Sigmoid colon (tissue), 7 donors: Measurements from ENCODE around the gene ZNF512B. TPM values are rescaled to one million over a fixed set of nuclear protein-coding genes. Genes with fewer than 3 reads are reported as not detected.

Experiments
- DNase-seq: peaks from one replicate; pipeline ENCODE4 v3.0.0-alpha.2; 2019
- H3K27ac ChIP-seq, 4 donors: fragments of 200-600 bp; sonication (generic); one replicate each; pipeline ENCODE4 v1.5.1; 2016 to 2019; ENCODE audit warnings: mild to moderate bottlenecking in 1 of 4
- H3K27me3 ChIP-seq, 3 donors: fragments of 200-600 bp; sonication (generic); one replicate each; pipeline ENCODE4 v1.5.1; 2019; ENCODE audit warnings: mild to moderate bottlenecking in 1 of 3
- H3K36me3 ChIP-seq, 4 donors: fragments of 200-600 bp; sonication (generic); one replicate each; pipeline ENCODE4 v1.5.1; 2016 to 2019
- H3K4me1 ChIP-seq, 4 donors: fragments of 200-600 bp; sonication (generic); one replicate each; pipeline ENCODE4 v1.5.1; 2017 to 2019
- H3K4me3 ChIP-seq, 4 donors: fragments of 200-600 bp; sonication (generic); one replicate each; pipeline ENCODE4 v1.5.1; 2017 to 2019; ENCODE audit warnings: mild to moderate bottlenecking in 2 of 4, moderate library complexity in 1 of 4
- H3K9me3 ChIP-seq, 4 donors: fragments of 200-600 bp in 3 of 4; sonication (generic) in 3 of 4; one replicate each; pipeline versions ENCODE4 v1.5.1 to v1.6.1; 2013 to 2019
- EP300 ChIP-seq, 4 donors: sonication (generic); formaldehyde crosslinking; IDR thresholded peaks; one replicate each; pipeline ENCODE4 v1.6.1; 2017; ENCODE audit warnings: antibody characterized with exemption in 4 of 4
- POLR2A ChIP-seq, 2 donors: fragments of 450-650 bp; IDR thresholded peaks; one replicate each; pipeline ENCODE4 v1.6.1; 2016; ENCODE audit warnings: antibody characterized with exemption in 2 of 2, mild to moderate bottlenecking in 2 of 2, moderate library complexity in 2 of 2
- POLR2AphosphoS5 ChIP-seq, 4 donors: sonication (generic); formaldehyde crosslinking; IDR thresholded peaks; one replicate each; pipeline ENCODE4 v1.6.1; 2017; ENCODE audit warnings: antibody characterized with exemption in 4 of 4
- WGBS, 2 donors: extraction: QIAGEN DNeasy Blood & Tissue Kit; methylation state at CpG; one replicate each; pipeline ENCODE4 v1.1.7; 2013; 5-methylcytosine and 5-hydroxymethylcytosine counted together
- intact Hi-C: fragments of 100-400 bp; cut with DNase I; formaldehyde crosslinking; loops from one replicate; pipeline ENCODE4 v1.15.1; 2023
- polyA plus RNA-seq, 3 donors: library from polyadenylated mRNA; stranded (reverse); fragments of 200-250 nt; gene quantifications; one replicate each; pipeline ENCODE4 v1.2.3, GENCODE V29; 2013
- total RNA-seq, 4 donors: library from RNA; depleted of rRNA; stranded (reverse); fragments of >200 nt; gene quantifications; one replicate each; pipeline ENCODE4 v1.1.0, GENCODE V29; 2016
- TF ChIP-seq, protein P1 (sequence below), 4 experiments: fragments of 450-650 bp in 3 of 4; fragments of 200-600 bp in 1 of 4; IDR thresholded peaks; one replicate each; pipeline ENCODE4 v1.5.1; 2016 to 2019; ENCODE audit warnings: antibody characterized with exemption in 4 of 4, mild to moderate bottlenecking in 3 of 4, moderate library complexity in 2 of 4
- donor health status: healthy with polysubstance abuse.
- donor health status: Bipolar disorder and iron deficiency.
- donor health status: healthy.

ZNF512B gene
- total and polyA plus RNA-seq, 7 donors = 0.23 to 10.8 (median 5.5) TPM

DNA sequence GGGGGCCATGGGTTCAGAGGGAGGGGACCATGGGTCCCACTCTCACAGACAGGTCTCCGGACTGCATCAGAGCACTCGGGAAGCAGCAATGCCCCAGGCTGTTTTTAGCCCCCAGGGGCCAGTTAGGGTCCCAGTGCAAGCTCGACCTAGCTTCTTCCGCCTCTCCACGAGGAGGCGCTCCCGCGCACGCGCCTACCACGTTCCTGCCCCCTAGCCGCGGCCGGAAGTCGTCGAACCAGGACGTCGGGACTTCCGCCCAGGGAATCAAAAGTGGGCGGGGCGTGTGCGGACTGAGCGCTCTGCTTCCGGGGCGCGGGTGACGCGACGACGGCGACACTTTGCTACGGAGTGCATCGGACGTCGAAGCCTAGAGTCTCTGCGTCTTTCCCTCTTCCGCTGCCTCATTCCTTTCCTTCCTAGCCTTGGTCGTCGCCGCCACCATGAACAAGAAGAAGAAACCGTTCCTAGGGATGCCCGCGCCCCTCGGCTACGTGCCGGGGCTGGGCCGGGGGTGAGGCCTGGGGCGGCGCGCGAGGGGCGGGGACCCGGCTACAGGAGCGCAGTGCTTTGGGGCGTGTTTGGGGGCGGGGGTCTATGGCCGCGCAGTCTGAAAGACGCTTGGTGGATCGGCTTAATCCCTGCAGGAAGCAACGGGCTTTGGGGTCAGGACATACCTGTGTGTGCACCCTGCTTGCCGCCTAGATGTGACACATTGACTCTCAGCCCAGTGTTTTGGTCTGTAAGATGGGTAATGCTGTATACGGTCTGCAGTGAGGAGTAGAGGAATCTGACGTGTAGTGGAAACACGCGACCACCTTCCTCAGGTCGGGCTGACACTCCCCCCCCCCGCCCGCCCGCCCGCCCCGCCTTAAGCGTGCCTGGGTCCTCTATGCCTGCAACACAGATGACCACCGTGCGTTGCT, 11.3 kb upstream of the ZNF512B start, which contains the start of gene PRPF6:
TSS of gene PRPF6 (plus strand) at position 327 of the 923 bp plus-strand sequence. CDS start at position 441, 114 bp downstream.
- TF ChIP-seq EP300 (IDR thresholded peaks at IDR 0.05) (peak in 1 of 4 donors; percentile 43), POLR2A (IDR thresholded peaks at IDR 0.05) (peak; percentile 70 to 72), POLR2AphosphoS5 (IDR thresholded peaks at IDR 0.05) (peak; percentile 88 to 96 (median 92))
- TF ChIP-seq, protein P1, sequence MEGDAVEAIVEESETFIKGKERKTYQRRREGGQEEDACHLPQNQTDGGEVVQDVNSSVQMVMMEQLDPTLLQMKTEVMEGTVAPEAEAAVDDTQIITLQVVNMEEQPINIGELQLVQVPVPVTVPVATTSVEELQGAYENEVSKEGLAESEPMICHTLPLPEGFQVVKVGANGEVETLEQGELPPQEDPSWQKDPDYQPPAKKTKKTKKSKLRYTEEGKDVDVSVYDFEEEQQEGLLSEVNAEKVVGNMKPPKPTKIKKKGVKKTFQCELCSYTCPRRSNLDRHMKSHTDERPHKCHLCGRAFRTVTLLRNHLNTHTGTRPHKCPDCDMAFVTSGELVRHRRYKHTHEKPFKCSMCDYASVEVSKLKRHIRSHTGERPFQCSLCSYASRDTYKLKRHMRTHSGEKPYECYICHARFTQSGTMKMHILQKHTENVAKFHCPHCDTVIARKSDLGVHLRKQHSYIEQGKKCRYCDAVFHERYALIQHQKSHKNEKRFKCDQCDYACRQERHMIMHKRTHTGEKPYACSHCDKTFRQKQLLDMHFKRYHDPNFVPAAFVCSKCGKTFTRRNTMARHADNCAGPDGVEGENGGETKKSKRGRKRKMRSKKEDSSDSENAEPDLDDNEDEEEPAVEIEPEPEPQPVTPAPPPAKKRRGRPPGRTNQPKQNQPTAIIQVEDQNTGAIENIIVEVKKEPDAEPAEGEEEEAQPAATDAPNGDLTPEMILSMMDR (IDR thresholded peaks at IDR 0.05) = peak; percentile 69 to 81 (median 78)
- peak; percentile 97 for DNase-seq
- Histone ChIP-seq H3K27ac (peak within 1 kb of the TSS; percentile 80 to 88 (median 85)), H3K4me1 (peaks cover 0 to 45% (median 42%) of the 10 kb centered on the region in 4 donors), H3K36me3 (peaks cover 14 to 26% (median 16%) of the 10 kb centered on the region in 4 donors), H3K9me3 (no peaks in the 10 kb centered on the region), H3K27me3 (peaks cover 0 to 12% (median 7%) of the 10 kb centered on the region in 3 donors), H3K4me3 (peak within 1 kb of the TSS; percentile 85 to 98 (median 90))
- intact Hi-C loops = loop anchor here (1.0 kb wide), 1 partner anchor 82 kb away; the partner anchor contains the start of gene TCEA2
- 1% methylated on average over 75 of the region's 75 CpGs for WGBS, 2 donors

DNA sequence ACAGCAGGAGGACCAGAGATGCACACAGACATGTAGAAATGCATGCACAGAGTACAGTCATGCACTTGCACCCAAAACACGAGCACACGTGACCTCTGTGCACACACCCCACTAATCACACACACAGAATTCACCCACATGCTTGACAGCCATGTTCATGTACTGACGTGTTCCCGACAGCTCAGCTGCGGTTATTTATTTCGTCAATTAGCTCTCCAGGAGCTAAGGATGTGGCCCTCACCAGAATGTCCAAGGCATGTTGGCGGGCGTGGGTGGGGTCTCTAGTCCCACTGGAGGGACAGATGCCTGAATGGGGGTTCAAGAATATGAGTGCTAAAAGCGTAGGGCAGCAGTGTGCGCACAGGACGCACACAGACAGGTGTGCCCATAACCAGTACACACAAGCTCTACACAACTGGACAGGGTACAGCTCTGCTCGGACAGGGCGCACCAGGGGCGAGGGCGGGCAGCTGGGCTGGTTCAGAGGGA, 10.6 kb upstream of the ZNF512B start:
- Histone ChIP-seq H3K4me3 (peak overlapping the region; percentile 85 to 98 (median 90)), H3K4me1 (peaks cover 0 to 45% (median 42%) of the 10 kb centered on the region in 4 donors), H3K9me3 (no peaks in the 10 kb centered on the region), H3K27ac (peak overlapping the region; percentile 80 to 88 (median 85)), H3K27me3 (peaks cover 0 to 12% (median 7%) of the 10 kb centered on the region in 3 donors), H3K36me3 (peaks cover 8 to 18% (median 11%) of the 10 kb centered on the region in 4 donors)
- 72 to 78% methylated on average over 15 of the region's 15 CpGs for WGBS, 2 donors
- TF ChIP-seq POLR2A (IDR thresholded peaks at IDR 0.05) = no peak
- TF ChIP-seq POLR2AphosphoS5 (IDR thresholded peaks at IDR 0.05) = no peak
- no peak for TF ChIP-seq EP300 (IDR thresholded peaks at IDR 0.05)
- TF ChIP-seq, protein P1 (IDR thresholded peaks at IDR 0.05) = no peak
- intact Hi-C loops = no loop called here
- no peak for DNase-seq

DNA sequence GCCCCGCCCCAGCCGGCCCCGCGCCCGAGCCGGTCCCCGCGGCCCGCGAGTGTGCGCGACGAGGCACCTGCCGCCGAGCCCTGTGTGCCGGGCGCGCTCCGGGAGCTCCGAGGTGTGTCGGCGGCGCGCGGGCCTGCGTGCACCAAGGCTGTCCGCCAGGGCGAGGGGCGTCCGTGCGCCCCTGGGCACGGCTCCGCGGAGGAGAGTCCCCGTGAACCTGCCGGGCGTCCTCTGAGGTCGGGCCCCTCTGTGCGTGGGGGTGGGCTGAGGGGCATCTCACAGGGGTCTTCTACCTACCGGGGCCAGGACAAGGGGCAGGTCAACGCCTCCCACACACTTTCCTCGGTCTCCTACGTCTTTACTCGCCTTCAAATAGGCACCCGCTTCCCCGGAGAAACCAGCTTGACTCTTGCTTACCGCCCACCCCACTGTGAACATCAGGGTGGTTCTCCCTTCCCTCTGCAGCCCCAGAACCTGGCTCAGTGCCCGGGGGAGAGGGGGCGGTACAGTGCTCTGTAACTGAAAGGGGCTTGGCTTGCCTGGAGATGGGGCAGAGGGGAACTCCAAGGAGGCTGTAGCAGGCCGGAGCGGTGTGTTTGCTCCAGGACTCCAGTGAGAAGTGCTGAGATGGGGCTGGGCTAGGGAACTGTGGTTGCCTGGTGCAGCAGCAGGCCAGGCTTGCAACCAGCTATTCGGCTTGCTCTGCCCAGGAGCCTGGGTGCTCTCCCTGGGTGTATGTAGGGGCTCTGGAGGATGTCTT, 10.0 kb upstream of the ZNF512B start, which contains the start of gene SAMD10:
TSS of gene SAMD10 (minus strand) at position 86 of the 760 bp plus-strand sequence. CDS start 175 bp downstream, outside the sequence.
- DNase-seq = no peak
- no peak for TF ChIP-seq EP300 (IDR thresholded peaks at IDR 0.05)
- no peak for TF ChIP-seq POLR2AphosphoS5 (IDR thresholded peaks at IDR 0.05)
- TF ChIP-seq, protein P1 (IDR thresholded peaks at IDR 0.05) = peak in 1 of 4 experiments; percentile 18
- no peak for TF ChIP-seq POLR2A (IDR thresholded peaks at IDR 0.05)
- Histone ChIP-seq H3K4me3 (peak within 1 kb of the TSS; percentile 36 to 98 (median 89)), H3K36me3 (peaks cover 2 to 12% (median 5%) of the 10 kb centered on the region in 4 donors), H3K27me3 (peaks cover 0 to 12% (median 7%) of the 10 kb centered on the region in 3 donors), H3K9me3 (no peaks in the 10 kb centered on the region), H3K4me1 (peaks cover 0 to 45% (median 42%) of the 10 kb centered on the region in 4 donors), H3K27ac (peak within 1 kb of the TSS; percentile 80 to 88 (median 85))
- intact Hi-C loops = loop anchor here (10.0 kb wide), 2 partner anchors 325 to 765 kb away; partner anchors contain the start of genes RTEL1, STMN3 and YTHDF1
- 1 to 2% methylated on average over 52 of the region's 52 CpGs for WGBS, 2 donors

DNA sequence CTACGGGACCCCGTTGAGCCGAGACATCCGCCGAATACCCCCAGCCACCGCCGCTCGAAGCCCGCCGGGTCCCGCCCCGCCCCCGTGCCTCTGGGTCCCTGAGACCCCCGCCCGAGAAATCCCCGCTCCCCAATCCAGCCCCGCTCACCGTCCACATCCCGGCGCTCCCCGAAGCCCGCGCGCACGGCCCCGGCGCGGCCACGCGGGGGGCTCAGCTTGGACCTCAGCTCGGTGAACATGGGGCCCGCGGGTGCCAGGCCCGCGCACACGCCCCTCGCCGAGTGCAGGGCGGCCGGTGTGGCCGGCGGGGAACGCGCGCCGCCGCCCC, 9.5 kb upstream of the ZNF512B start:
- intact Hi-C loops = loop anchor here (10.0 kb wide), 2 partner anchors 324 to 764 kb away; partner anchors contain the start of genes RTEL1, STMN3 and YTHDF1
- Histone ChIP-seq H3K4me3 (peak overlapping the region; percentile 36 to 65 (median 59)), H3K27ac (peak overlapping the region; percentile 38 to 88 (median 72)), H3K9me3 (no peaks in the 10 kb centered on the region), H3K27me3 (peaks cover 0 to 12% (median 7%) of the 10 kb centered on the region in 3 donors), H3K36me3 (peaks cover 0 to 7% (median under 1%) of the 10 kb centered on the region in 4 donors), H3K4me1 (peaks cover 0 to 47% (median 43%) of the 10 kb centered on the region in 4 donors)
- DNase-seq = no peak
- TF ChIP-seq, protein P1 (IDR thresholded peaks at IDR 0.05) = no peak
- no peak for TF ChIP-seq POLR2A (IDR thresholded peaks at IDR 0.05)
- WGBS, 2 donors = 0 to 1% methylated on average over 47 of the region's 47 CpGs
